NB4 (cell line): ENCODE data around the gene MAGI2.

Source experiments
- DNase-seq: peaks from one replicate; pipeline ENCODE4 v3.0.0; 2010; ENCODE audit warnings: low read depth
- H3K4me3 ChIP-seq: one replicate; pipeline ENCODE4 v1.5.1; 2011; ENCODE audit warnings: mild to moderate bottlenecking, low read depth, low read length, moderate library complexity
- CTCF ChIP-seq: IDR thresholded peaks from one replicate; pipeline ENCODE4 v1.5.1; 2012; ENCODE audit warnings: low read depth, low read length
- MAX ChIP-seq: IDR thresholded peaks from 2 replicates; pipeline ENCODE4 v1.6.1; 2011; ENCODE audit warnings: low read depth, low read length
- MYC ChIP-seq: IDR thresholded peaks from 2 replicates; pipeline ENCODE4 v1.6.1; 2011; ENCODE audit warnings: low read depth, low read length
- POLR2A ChIP-seq: IDR thresholded peaks from 2 replicates; pipeline ENCODE4 v1.6.1; 2011; ENCODE audit warnings: mild to moderate bottlenecking; ENCODE audit not compliant: insufficient read length; ENCODE audit errors: extremely low read depth

The MAGI2 gene

GRCh38 chr7:78675511-78675910, 778.0 kb downstream of the MAGI2 start:
- no peak for DNase-seq
- TF ChIP-seq CTCF (no peak), POLR2A (no peak), MYC (no peak), MAX (no peak)
- H3K4me3 ChIP-seq = no peak overlapping the region

- no peak for DNase-seq
- TF ChIP-seq MYC (no peak), MAX (no peak), CTCF (no peak), POLR2A (no peak)
- H3K4me3 ChIP-seq = no peak overlapping the region
These were observed 780.2 kb downstream of the MAGI2 start for GRCh38 chr7:78673272-78673671.

- H3K4me3 ChIP-seq = no peak overlapping the region
- TF ChIP-seq POLR2A = no peak
- TF ChIP-seq CTCF = no peak
- TF ChIP-seq MYC = no peak
- TF ChIP-seq MAX = no peak
- no peak for DNase-seq
These were observed 790.5 kb downstream of the MAGI2 start for GRCh38 chr7:78662939-78663338.

GRCh38 chr7:78649976-78650375, 803.5 kb downstream of the MAGI2 start:
- TF ChIP-seq MYC (no peak), POLR2A (no peak), CTCF (no peak), MAX (no peak)
- no peak for DNase-seq
- no peak overlapping the region for H3K4me3 ChIP-seq

GRCh38 chr7:78649236-78649635, 804.2 kb downstream of the MAGI2 start:
- no peak for TF ChIP-seq MAX
- TF ChIP-seq POLR2A = no peak
- TF ChIP-seq CTCF = no peak
- no peak for TF ChIP-seq MYC
- no peak overlapping the region for H3K4me3 ChIP-seq
- no peak for DNase-seq

- no peak for TF ChIP-seq CTCF
- no peak for TF ChIP-seq POLR2A
- no peak for TF ChIP-seq MAX
- TF ChIP-seq MYC = no peak
- no peak for DNase-seq
These were observed 810.7 kb downstream of the MAGI2 start for GRCh38 chr7:78642751-78643150.

More at GRCh38 chr7:78642751-78643150, 810.7 kb downstream of the MAGI2 start:
- no peak overlapping the region for H3K4me3 ChIP-seq
